ENCODE results near the gene COL25A1. TPM values are rescaled to one million over a fixed set of nuclear protein-coding genes. Genes with fewer than 3 reads are reported as not detected.

The COL25A1 gene
- polyA plus RNA-seq, 2 of the 4 experiments (the other 2 are of a cell fraction) = not detected

GRCh38 chr4:109149836-109150235, 152.6 kb downstream of the COL25A1 start:
- TF ChIP-seq ZC3H11A (IDR thresholded peaks at IDR 0.05) (no peak), RCOR1 (IDR thresholded peaks at IDR 0.05; ENCODE audit: low read depth, low read length) (no peak)
- ATAC-seq = no peak
- no peak for FAIRE-seq
- Histone ChIP-seq H3K4me3 (no peak overlapping the region), H3K9me3 (no peaks in the 10 kb centered on the region), H3K4me2 (no peak overlapping the region), H3K27ac (no peak overlapping the region), H3K4me1 (no peaks in the 10 kb centered on the region)
- ChIA-PET POLR2A (no interaction called here), CTCF (no interaction called here)
- no peak for DNase-seq (ENCODE audit: low read depth in 1 of 2, low spot score in 1 of 2)

GRCh38 chr4:109148577-109149075, 153.8 kb downstream of the COL25A1 start:
- no peak overlapping the region for H3K4me3 ChIP-seq
- FAIRE-seq = no peak
- ChIA-PET CTCF (no interaction called here), POLR2A (no interaction called here)
- no peaks in the 10 kb centered on the region for H3K4me1 ChIP-seq
- WGBS (ENCODE audit: missing lambda C conversion rate) = 16% methylated on average over 2 of the region's 2 CpGs
- no peak for TF ChIP-seq MYC (IDR thresholded peaks at IDR 0.05; ENCODE audit: borderline replicate concordance, low read length)
- no peaks in the 10 kb centered on the region for H3K9me3 ChIP-seq
- ATAC-seq = no peak
- no peak overlapping the region for H3K4me2 ChIP-seq
- H3K27ac ChIP-seq = no peak overlapping the region
- no peak for DNase-seq (ENCODE audit: low read depth in 1 of 2, low spot score in 1 of 2)

GRCh38 chr4:109147135-109147534, 155.3 kb downstream of the COL25A1 start:
- ChIA-PET CTCF (no interaction called here), POLR2A (no interaction called here)
- Histone ChIP-seq H3K4me1 (no peaks in the 10 kb centered on the region), H3K27ac (no peak overlapping the region), H3K9me3 (no peaks in the 10 kb centered on the region), H3K4me2 (no peak overlapping the region), H3K4me3 (no peak overlapping the region)
- no peak for DNase-seq (ENCODE audit: low read depth in 1 of 2, low spot score in 1 of 2)
- ATAC-seq = no peak
- TF ChIP-seq PBX3 (IDR thresholded peaks at IDR 0.05) (no peak), CTCF (IDR thresholded peaks at IDR 0.05) (no peak), HDAC2 (IDR thresholded peaks at IDR 0.05) (no peak), RAD21 (conservative IDR thresholded peaks at IDR 0.05 in 1 of 2, IDR thresholded peaks at IDR 0.05 in 1 of 2) (no peak), MAFK (IDR thresholded peaks at IDR 0.05; ENCODE audit: partially characterized antibody) (no peak), POLR2AphosphoS2 (conservative IDR thresholded peaks at IDR 0.05; ENCODE audit: low read length) (no peak), EHMT2 (IDR thresholded peaks at IDR 0.05; ENCODE audit: low read depth) (no peak), KDM5A (IDR thresholded peaks at IDR 0.05) (no peak), CHD2 (IDR thresholded peaks at IDR 0.05; ENCODE audit: low read length, partially characterized antibody) (no peak), JUNB (IDR thresholded peaks at IDR 0.05) (no peak), SMC3 (IDR thresholded peaks at IDR 0.05) (no peak), CBX2 (IDR thresholded peaks at IDR 0.05; ENCODE audit: borderline replicate concordance, low read depth) (no peak), KDM1A (IDR thresholded peaks at IDR 0.05; ENCODE audit: low read depth) (no peak), JUN (IDR thresholded peaks at IDR 0.05) (no peak), EHF (CRISPR knock-in tag; IDR thresholded peaks at IDR 0.05) (no peak), RFX5 (IDR thresholded peaks at IDR 0.05) (no peak), TFCP2L1 (CRISPR knock-in tag; IDR thresholded peaks at IDR 0.05) (no peak), HMGXB4 (CRISPR knock-in tag; IDR thresholded peaks at IDR 0.05; ENCODE audit: borderline replicate concordance) (no peak)
- WGBS (ENCODE audit: missing lambda C conversion rate) = 8% methylated on average over 1 of the region's 1 CpG
- no peak for FAIRE-seq
